ENCODE results near the gene GJC2.

Gene GJC2

GRCh38 chr1:228114827-228115226 lies 34.9 kb upstream of the GJC2 start:
- Histone ChIP-seq H3K4me3 (ENCODE audit: insufficient read depth, low read depth, low read length) (no peak overlapping the region), H3K4me1 (ENCODE audit: control insufficient read depth, insufficient read depth, low read length) (peaks cover 6% of the 10 kb centered on the region), H3K27me3 (ENCODE audit: control insufficient read depth, insufficient read depth, low read length, poor library complexity, severe bottlenecking) (peaks cover 11% of the 10 kb centered on the region), H3K36me3 (ENCODE audit: control insufficient read depth, insufficient read depth, low read length) (no peaks in the 10 kb centered on the region), H3K27ac (ENCODE audit: insufficient read depth, low read depth, low read length, poor library complexity, severe bottlenecking) (no peak overlapping the region), H3K9me3 (ENCODE audit: control insufficient read depth, low read length) (peaks cover 3% of the 10 kb centered on the region)
- WGBS, 2 experiments: 90 to 100% methylated on average over 2 of the region's 3 CpGs

GRCh38 chr1:228117335-228117734 lies 32.4 kb upstream of the GJC2 start:
- H3K36me3 ChIP-seq (ENCODE audit: control insufficient read depth, insufficient read depth, low read length): no peaks in the 10 kb centered on the region
- peaks cover 3% of the 10 kb centered on the region for H3K9me3 ChIP-seq (ENCODE audit: control insufficient read depth, low read length)
- WGBS, 2 experiments: 86% methylated on average over 2 to 4 of the region's 4 CpGs
- no peak overlapping the region for H3K4me3 ChIP-seq (ENCODE audit: insufficient read depth, low read depth, low read length)
- H3K4me1 ChIP-seq (ENCODE audit: control insufficient read depth, insufficient read depth, low read length): no peaks in the 10 kb centered on the region
- H3K27ac ChIP-seq (ENCODE audit: insufficient read depth, low read depth, low read length, poor library complexity, severe bottlenecking): no peak overlapping the region
- H3K27me3 ChIP-seq (ENCODE audit: control insufficient read depth, insufficient read depth, low read length, poor library complexity, severe bottlenecking): no peaks in the 10 kb centered on the region

GRCh38 chr1:228118040-228118439 lies 31.7 kb upstream of the GJC2 start:
- Histone ChIP-seq H3K4me3 (ENCODE audit: insufficient read depth, low read depth, low read length) (no peak overlapping the region), H3K36me3 (ENCODE audit: control insufficient read depth, insufficient read depth, low read length) (no peaks in the 10 kb centered on the region), H3K27ac (ENCODE audit: insufficient read depth, low read depth, low read length, poor library complexity, severe bottlenecking) (no peak overlapping the region), H3K4me1 (ENCODE audit: control insufficient read depth, insufficient read depth, low read length) (no peaks in the 10 kb centered on the region), H3K27me3 (ENCODE audit: control insufficient read depth, insufficient read depth, low read length, poor library complexity, severe bottlenecking) (peaks cover 5% of the 10 kb centered on the region), H3K9me3 (ENCODE audit: control insufficient read depth, low read length) (peaks cover 3% of the 10 kb centered on the region)
- WGBS, 2 experiments: 78 to 90% methylated on average over 1 to 2 of the region's 2 CpGs

GRCh38 chr1:228120351-228120750 lies 29.4 kb upstream of the GJC2 start:
- peaks cover 12% of the 10 kb centered on the region for H3K27me3 ChIP-seq (ENCODE audit: control insufficient read depth, insufficient read depth, low read length, poor library complexity, severe bottlenecking)
- H3K27ac ChIP-seq (ENCODE audit: insufficient read depth, low read depth, low read length, poor library complexity, severe bottlenecking): no peak overlapping the region
- no peaks in the 10 kb centered on the region for H3K36me3 ChIP-seq (ENCODE audit: control insufficient read depth, insufficient read depth, low read length)
- 79 to 89% methylated on average over 1 of the region's 1 CpG for WGBS, 2 experiments
- H3K4me1 ChIP-seq (ENCODE audit: control insufficient read depth, insufficient read depth, low read length): no peaks in the 10 kb centered on the region
- peaks cover 3% of the 10 kb centered on the region for H3K9me3 ChIP-seq (ENCODE audit: control insufficient read depth, low read length)
- H3K4me3 ChIP-seq (ENCODE audit: insufficient read depth, low read depth, low read length): no peak overlapping the region

DNA sequence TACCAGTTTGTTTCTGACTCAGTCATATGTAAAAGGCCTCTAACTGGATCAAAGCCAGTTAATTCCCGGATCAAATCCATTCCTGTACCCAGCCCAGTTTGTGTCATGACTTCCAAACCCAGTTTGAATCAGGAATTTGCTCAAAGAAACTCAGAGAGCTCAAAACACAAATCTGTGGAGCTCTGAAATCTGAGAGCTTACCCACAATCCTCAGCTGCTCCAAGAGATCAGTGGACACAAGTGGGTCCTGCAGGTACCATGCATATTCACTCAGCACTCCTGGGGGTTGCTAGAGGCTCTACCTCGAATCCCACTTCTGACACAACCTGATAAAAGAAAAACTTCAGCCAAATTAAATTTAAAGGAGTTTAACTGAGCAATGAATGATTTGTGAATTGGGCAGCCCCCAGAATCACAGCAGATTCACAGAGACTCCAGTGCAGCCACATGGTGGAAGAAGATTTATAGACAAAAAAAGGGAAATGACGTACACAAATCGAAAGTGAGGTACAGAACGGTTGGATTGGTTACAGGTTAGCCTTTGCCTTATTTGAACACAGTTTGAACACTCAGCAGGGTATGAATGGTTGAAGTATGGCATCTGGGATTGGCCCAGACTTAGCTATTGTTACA lies 28.8 kb upstream of the GJC2 start:
- Histone ChIP-seq H3K27ac (ENCODE audit: insufficient read depth, low read depth, low read length, poor library complexity, severe bottlenecking) (no peak overlapping the region), H3K4me3 (ENCODE audit: insufficient read depth, low read depth, low read length) (no peak overlapping the region), H3K9me3 (ENCODE audit: control insufficient read depth, low read length) (peaks cover 3% of the 10 kb centered on the region), H3K4me1 (ENCODE audit: control insufficient read depth, insufficient read depth, low read length) (no peaks in the 10 kb centered on the region), H3K36me3 (ENCODE audit: control insufficient read depth, insufficient read depth, low read length) (no peaks in the 10 kb centered on the region), H3K27me3 (ENCODE audit: control insufficient read depth, insufficient read depth, low read length, poor library complexity, severe bottlenecking) (peaks cover 13% of the 10 kb centered on the region)
- 85 to 86% methylated on average over 4 to 5 of the region's 5 CpGs for WGBS, 2 experiments

- Histone ChIP-seq H3K4me1 (ENCODE audit: control insufficient read depth, insufficient read depth, low read length) (no peaks in the 10 kb centered on the region), H3K27ac (ENCODE audit: insufficient read depth, low read depth, low read length, poor library complexity, severe bottlenecking) (no peak overlapping the region), H3K36me3 (ENCODE audit: control insufficient read depth, insufficient read depth, low read length) (no peaks in the 10 kb centered on the region), H3K9me3 (ENCODE audit: control insufficient read depth, low read length) (no peaks in the 10 kb centered on the region), H3K27me3 (ENCODE audit: control insufficient read depth, insufficient read depth, low read length, poor library complexity, severe bottlenecking) (peaks cover 13% of the 10 kb centered on the region), H3K4me3 (ENCODE audit: insufficient read depth, low read depth, low read length) (no peak overlapping the region)
- 55 to 63% methylated on average over 1 of the region's 1 CpG for WGBS, 2 experiments
These were observed 26.7 kb upstream of the GJC2 start for GRCh38 chr1:228122921-228123441.

DNA sequence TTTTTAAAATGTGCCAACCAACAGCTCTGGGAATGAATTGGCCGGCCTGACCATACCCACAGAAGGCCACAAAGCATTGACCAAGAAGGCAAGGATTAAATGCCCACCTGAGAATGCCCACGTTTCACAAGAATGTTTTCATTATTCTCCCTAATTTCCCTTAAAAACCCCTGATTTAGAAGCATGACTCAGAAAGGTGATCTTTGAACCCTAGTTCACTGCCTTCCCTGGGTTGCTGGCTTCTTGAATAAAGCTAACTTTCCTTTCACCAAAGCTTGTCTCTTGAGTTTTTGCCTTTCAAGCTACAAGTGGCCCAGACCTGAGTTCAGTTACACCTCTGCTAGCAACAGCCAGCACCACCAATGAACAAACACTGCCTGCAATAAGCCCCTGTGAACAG lies 26.2 kb upstream of the GJC2 start:
- Histone ChIP-seq H3K27me3 (ENCODE audit: control insufficient read depth, insufficient read depth, low read length, poor library complexity, severe bottlenecking) (peaks cover 18% of the 10 kb centered on the region), H3K4me1 (ENCODE audit: control insufficient read depth, insufficient read depth, low read length) (no peaks in the 10 kb centered on the region), H3K4me3 (ENCODE audit: insufficient read depth, low read depth, low read length) (no peak overlapping the region), H3K36me3 (ENCODE audit: control insufficient read depth, insufficient read depth, low read length) (no peaks in the 10 kb centered on the region), H3K9me3 (ENCODE audit: control insufficient read depth, low read length) (no peaks in the 10 kb centered on the region), H3K27ac (ENCODE audit: insufficient read depth, low read depth, low read length, poor library complexity, severe bottlenecking) (no peak overlapping the region)
- WGBS, 2 experiments: 62 to 68% methylated on average over 2 of the region's 2 CpGs

DNA sequence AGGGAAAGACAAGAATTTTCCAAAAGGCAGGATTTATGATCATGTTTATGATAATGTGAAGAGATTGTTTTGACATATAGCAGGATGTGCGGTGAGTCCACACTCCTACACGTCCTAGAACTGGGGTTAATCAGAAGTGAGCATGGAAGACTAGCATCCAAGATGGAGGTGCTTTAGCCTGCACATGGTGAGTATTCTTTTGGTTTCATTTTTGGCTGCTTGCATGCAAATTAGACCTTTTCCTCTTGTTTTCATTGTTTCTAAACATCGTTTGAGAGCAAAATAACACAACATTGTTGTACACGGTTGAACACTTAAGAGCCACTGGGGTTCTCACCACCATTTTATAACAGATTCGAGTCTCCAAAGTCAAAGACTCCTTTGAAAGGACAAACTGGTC lies 24.5 kb upstream of the GJC2 start:
- 84 to 88% methylated on average over 5 of the region's 5 CpGs for WGBS, 2 experiments
- Histone ChIP-seq H3K27ac (ENCODE audit: insufficient read depth, low read depth, low read length, poor library complexity, severe bottlenecking) (no peak overlapping the region), H3K9me3 (ENCODE audit: control insufficient read depth, low read length) (no peaks in the 10 kb centered on the region), H3K4me1 (ENCODE audit: control insufficient read depth, insufficient read depth, low read length) (no peaks in the 10 kb centered on the region), H3K4me3 (ENCODE audit: insufficient read depth, low read depth, low read length) (no peak overlapping the region), H3K36me3 (ENCODE audit: control insufficient read depth, insufficient read depth, low read length) (no peaks in the 10 kb centered on the region), H3K27me3 (ENCODE audit: control insufficient read depth, insufficient read depth, low read length, poor library complexity, severe bottlenecking) (peaks cover 29% of the 10 kb centered on the region)

DNA sequence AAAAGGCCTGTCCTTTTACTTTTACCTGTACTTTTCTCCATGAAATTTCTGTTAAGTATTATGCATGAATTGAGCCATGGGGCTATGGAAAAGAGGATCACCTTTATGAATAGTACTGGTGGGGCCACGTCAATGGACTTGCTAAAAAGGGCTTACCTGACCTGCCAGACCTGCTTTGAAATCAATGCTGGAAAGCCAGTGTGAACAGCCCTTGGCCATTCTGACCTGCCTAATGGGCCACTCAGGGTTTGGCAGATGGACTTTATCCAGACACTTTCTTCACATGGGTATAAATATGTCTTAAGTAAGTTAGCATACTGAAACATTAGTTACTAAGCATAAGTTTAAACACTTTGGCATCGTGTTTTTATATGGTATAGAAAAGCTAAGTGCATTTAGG lies 18.0 kb upstream of the GJC2 start:
- Histone ChIP-seq H3K9me3 (ENCODE audit: control insufficient read depth, low read length) (no peaks in the 10 kb centered on the region), H3K4me1 (ENCODE audit: control insufficient read depth, insufficient read depth, low read length) (no peaks in the 10 kb centered on the region), H3K36me3 (ENCODE audit: control insufficient read depth, insufficient read depth, low read length) (no peaks in the 10 kb centered on the region), H3K4me3 (ENCODE audit: insufficient read depth, low read depth, low read length) (no peak overlapping the region), H3K27me3 (ENCODE audit: control insufficient read depth, insufficient read depth, low read length, poor library complexity, severe bottlenecking) (peaks cover 71% of the 10 kb centered on the region), H3K27ac (ENCODE audit: insufficient read depth, low read depth, low read length, poor library complexity, severe bottlenecking) (no peak overlapping the region)
- WGBS, 2 experiments: 78 to 85% methylated on average over 2 of the region's 2 CpGs

DNA sequence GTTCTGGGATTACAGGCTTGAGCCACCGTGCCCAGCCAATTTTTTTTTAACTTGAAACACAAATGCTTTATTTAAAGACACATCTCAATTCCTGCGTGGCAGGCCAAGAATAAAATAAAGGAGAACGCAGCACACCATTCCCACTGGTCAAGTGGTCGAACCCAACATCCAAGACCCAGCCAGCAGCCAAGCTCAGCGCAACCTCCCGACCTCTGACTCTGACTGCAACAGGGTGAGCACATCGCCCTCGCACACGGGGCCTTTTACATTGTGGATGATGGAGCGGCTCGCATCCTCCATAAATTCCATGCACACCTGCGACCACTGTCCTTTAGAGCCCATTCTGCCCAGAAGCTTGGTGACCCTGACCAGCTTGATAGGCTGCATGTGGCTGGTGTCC lies 15.1 kb upstream of the GJC2 start:
- Histone ChIP-seq H3K27me3 (ENCODE audit: control insufficient read depth, insufficient read depth, low read length, poor library complexity, severe bottlenecking) (peaks cover 81% of the 10 kb centered on the region), H3K9me3 (ENCODE audit: control insufficient read depth, low read length) (no peaks in the 10 kb centered on the region)
- 87% methylated on average over 12 of the region's 12 CpGs for WGBS, 2 experiments

More for the DNA sequence above, 15.1 kb upstream of the GJC2 start:
- Histone ChIP-seq H3K4me1 (ENCODE audit: control insufficient read depth, insufficient read depth, low read length) (no peaks in the 10 kb centered on the region), H3K4me3 (ENCODE audit: insufficient read depth, low read depth, low read length) (no peak overlapping the region), H3K36me3 (ENCODE audit: control insufficient read depth, insufficient read depth, low read length) (no peaks in the 10 kb centered on the region), H3K27ac (ENCODE audit: insufficient read depth, low read depth, low read length, poor library complexity, severe bottlenecking) (no peak overlapping the region)
